ENCODE data around the gene SLC25A23. TPM values are rescaled to one million over a fixed set of nuclear protein-coding genes. Genes with fewer than 3 reads are reported as not detected.
A peak's percentile ranks its signal among the peaks of the same experiment; 100 is the strongest.

SLC25A23 gene
- total and polyA plus RNA-seq, 2 experiments from 2014 or later: 25.7 to 96.4 TPM

GRCh38 chr19:6470173-6470572 lies 10.6 kb upstream of the SLC25A23 start:
- 0 out of 2 replicates have a peak, but pooled peaks cover under 1% of the 10 kb centered on the region for H3K4me1 ChIP-seq (ENCODE audit: insufficient read depth)
- no peak overlapping the region for H3K4me2 ChIP-seq
- H3K4me3 ChIP-seq: no peak overlapping the region
- peaks cover 14% of the 10 kb centered on the region for H3K36me3 Mint-ChIP-seq (ENCODE audit: low read depth)
- peak; percentile 37 for DNase-seq (ENCODE audit: low spot score)
- H3K27ac Mint-ChIP-seq: no peak overlapping the region
- no peaks in the 10 kb centered on the region for H3K79me2 ChIP-seq (replicated peaks; ENCODE audit: insufficient read depth)
- no peak overlapping the region for H2AFZ ChIP-seq
- TF ChIP-seq REST (IDR thresholded peaks at IDR 0.05; ENCODE audit: unreplicated experiment) (no peak), CTCF (conservative IDR thresholded peaks at IDR 0.05; ENCODE audit: low read depth in 2 of 2) (peak in 1 of 2 experiments; percentile 36; a peak in 2 of 4 replicates)
- H3K27me3 ChIP-seq (ENCODE audit: insufficient read depth): peaks cover 12% of the 10 kb centered on the region
- H3K36me3 ChIP-seq (ENCODE audit: insufficient read depth): no peaks in the 10 kb centered on the region
- H3K27me3 Mint-ChIP-seq (ENCODE audit: insufficient read depth, low read depth, poor library complexity): peaks cover 14% of the 10 kb centered on the region
- ATAC-seq: peak; percentile 62
- no peaks in the 10 kb centered on the region for H3F3A ChIP-seq (replicated peaks; ENCODE audit: low read depth)
- no peaks in the 10 kb centered on the region for H4K20me1 ChIP-seq (replicated peaks; ENCODE audit: insufficient read depth)
- no peak overlapping the region for H3K4me3 Mint-ChIP-seq
- no peak overlapping the region for H3K27ac ChIP-seq (ENCODE audit: low read depth)
- no peaks in the 10 kb centered on the region for H3K9me3 Mint-ChIP-seq
- H3K9me2 ChIP-seq (ENCODE audit: insufficient read depth): no peaks in the 10 kb centered on the region
- H3K4me1 Mint-ChIP-seq: peaks cover 12% of the 10 kb centered on the region; the same call in 2 of the 3 replicates

GRCh38 chr19:6467384-6467783 lies 7.8 kb upstream of the SLC25A23 start:
- H3K36me3 Mint-ChIP-seq (ENCODE audit: low read depth): peaks cover 19% of the 10 kb centered on the region
- no peaks in the 10 kb centered on the region for H4K20me1 ChIP-seq (replicated peaks; ENCODE audit: insufficient read depth)
- DNase-seq (ENCODE audit: low spot score): no peak
- H3K9me3 Mint-ChIP-seq: no peaks in the 10 kb centered on the region
- no peak overlapping the region for H3K4me3 Mint-ChIP-seq
- no peak overlapping the region for H3K27ac ChIP-seq (ENCODE audit: low read depth)
- ATAC-seq: no peak
- 0 out of 2 replicates have a peak, but pooled peaks cover 6% of the 10 kb centered on the region for H3K4me1 ChIP-seq (ENCODE audit: insufficient read depth)
- no peak overlapping the region for H2AFZ ChIP-seq
- H3F3A ChIP-seq (replicated peaks; ENCODE audit: low read depth): no peaks in the 10 kb centered on the region
- H3K36me3 ChIP-seq (ENCODE audit: insufficient read depth): no peaks in the 10 kb centered on the region
- H3K27me3 ChIP-seq (ENCODE audit: insufficient read depth): peaks cover 2% of the 10 kb centered on the region; the same call in 1 of the 2 replicates
- no peak overlapping the region for H3K4me3 ChIP-seq
- H3K79me2 ChIP-seq (replicated peaks; ENCODE audit: insufficient read depth): peaks cover 6% of the 10 kb centered on the region; the same call in 1 of the 2 replicates
- peaks cover 18% of the 10 kb centered on the region; the same call in 2 of the 3 replicates for H3K4me1 Mint-ChIP-seq
- H3K27ac Mint-ChIP-seq: no peak overlapping the region
- H3K4me2 ChIP-seq: no peak overlapping the region
- peaks cover 19% of the 10 kb centered on the region for H3K27me3 Mint-ChIP-seq (ENCODE audit: insufficient read depth, low read depth, poor library complexity)
- H3K9me2 ChIP-seq (ENCODE audit: insufficient read depth): no peaks in the 10 kb centered on the region
- TF ChIP-seq CTCF (conservative IDR thresholded peaks at IDR 0.05; ENCODE audit: low read depth in 2 of 2): no peak
- no peak for TF ChIP-seq REST (IDR thresholded peaks at IDR 0.05; ENCODE audit: unreplicated experiment)
- TF ChIP-seq JUNB (IDR thresholded peaks at IDR 0.05; ENCODE audit: unreplicated experiment): no peak
- no peak for TF ChIP-seq ZNF114 (CRISPR knock-in tag; IDR thresholded peaks at IDR 0.05)
- TF ChIP-seq EZH2 (IDR thresholded peaks at IDR 0.05; ENCODE audit: low read depth, unreplicated experiment): no peak
- TF ChIP-seq STAT1 (IDR thresholded peaks at IDR 0.05; ENCODE audit: unreplicated experiment): no peak
- no peak for TF ChIP-seq EZH2phosphoT487 (IDR thresholded peaks at IDR 0.05; ENCODE audit: unreplicated experiment)
- no peak for TF ChIP-seq ZNF331 (CRISPR knock-in tag; IDR thresholded peaks at IDR 0.05; ENCODE audit: low read depth)
- no peak for TF ChIP-seq ETS1 (IDR thresholded peaks at IDR 0.05)
